Measurements from ENCODE around the gene CAST.

The CAST gene

GRCh38 chr5:96679293-96679692 lies 17.1 kb downstream of the CAST start:
- no peak overlapping the region for H3K4me3 ChIP-seq (ENCODE audit: low read depth in 1 of 2, low read length in 2 of 2)
- peaks cover 9% of the 10 kb centered on the region for H3K36me3 ChIP-seq (ENCODE audit: insufficient read depth, low read length)
- H3K27ac ChIP-seq (ENCODE audit: low read depth, low read length): no peak overlapping the region
- no peaks in the 10 kb centered on the region for H3K9me3 ChIP-seq (ENCODE audit: low read length)
- H3K27me3 ChIP-seq (ENCODE audit: control insufficient read depth in 1 of 2, insufficient read depth in 2 of 2, low read length in 2 of 2): no peaks in the 10 kb centered on the region
- peaks cover 29% of the 10 kb centered on the region for H3K4me1 ChIP-seq (ENCODE audit: insufficient read depth, low read length)
- H3K9ac ChIP-seq (ENCODE audit: low read length): no peak overlapping the region

GRCh38 chr5:96680759-96681470 lies 18.7 kb downstream of the CAST start:
- H3K27ac ChIP-seq (ENCODE audit: low read depth, low read length): no peak overlapping the region
- peaks cover 10% of the 10 kb centered on the region for H3K36me3 ChIP-seq (ENCODE audit: insufficient read depth, low read length)
- no peak overlapping the region for H3K9ac ChIP-seq (ENCODE audit: low read length)
- H3K4me1 ChIP-seq (ENCODE audit: insufficient read depth, low read length): peaks cover 20% of the 10 kb centered on the region
- no peak overlapping the region for H3K4me3 ChIP-seq (ENCODE audit: low read depth in 1 of 2, low read length in 2 of 2)
- no peaks in the 10 kb centered on the region for H3K9me3 ChIP-seq (ENCODE audit: low read length)
- H3K27me3 ChIP-seq (ENCODE audit: control insufficient read depth in 1 of 2, insufficient read depth in 2 of 2, low read length in 2 of 2): no peaks in the 10 kb centered on the region

DNA sequence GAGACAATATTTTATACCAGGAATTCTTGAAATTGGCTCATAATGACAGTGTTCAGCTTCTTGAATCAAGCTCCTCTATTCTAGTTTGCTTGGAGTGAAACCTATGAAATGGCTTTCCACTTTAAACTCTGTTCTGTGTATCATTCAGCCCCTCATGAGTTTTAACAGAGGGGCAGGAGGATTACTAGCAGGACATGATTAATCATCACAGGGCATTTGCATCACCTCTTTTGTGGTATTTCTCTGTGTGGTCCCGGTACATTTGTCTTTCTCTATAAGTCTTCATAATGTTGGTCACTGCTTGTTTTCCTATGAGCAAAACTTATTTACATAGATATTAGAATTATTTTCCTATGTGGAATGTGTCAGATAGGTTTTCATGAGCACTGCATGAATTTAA lies 21.2 kb downstream of the CAST start:
- H3K36me3 ChIP-seq (ENCODE audit: insufficient read depth, low read length): peaks cover 4% of the 10 kb centered on the region
- H3K27me3 ChIP-seq (ENCODE audit: control insufficient read depth in 1 of 2, insufficient read depth in 2 of 2, low read length in 2 of 2): no peaks in the 10 kb centered on the region
- H3K4me1 ChIP-seq (ENCODE audit: insufficient read depth, low read length): peaks cover 14% of the 10 kb centered on the region
- H3K9me3 ChIP-seq (ENCODE audit: low read length): no peaks in the 10 kb centered on the region
- no peak overlapping the region for H3K27ac ChIP-seq (ENCODE audit: low read depth, low read length)
- H3K4me3 ChIP-seq (ENCODE audit: low read depth in 1 of 2, low read length in 2 of 2): no peak overlapping the region
- H3K9ac ChIP-seq (ENCODE audit: low read length): no peak overlapping the region

DNA sequence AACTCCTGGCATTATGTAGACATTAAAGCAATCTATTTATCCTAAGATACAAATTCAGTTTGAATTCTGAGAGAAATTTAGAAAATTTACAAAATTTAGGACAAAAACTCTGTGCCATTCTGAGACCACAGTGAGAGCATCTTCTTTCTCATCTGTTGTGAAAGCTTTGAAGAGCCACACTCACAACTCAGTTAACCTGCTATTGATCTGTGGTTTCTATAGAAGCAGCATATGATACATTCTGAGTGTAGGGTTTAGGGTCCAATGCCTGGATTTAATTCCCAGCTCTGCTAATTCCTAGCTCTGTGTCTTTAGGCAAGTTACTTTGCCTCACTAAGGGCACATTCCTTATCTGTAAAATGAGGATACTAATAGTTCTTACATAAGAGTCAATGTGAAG lies 21.6 kb downstream of the CAST start:
- Histone ChIP-seq H3K36me3 (ENCODE audit: insufficient read depth, low read length) (peaks cover 4% of the 10 kb centered on the region), H3K27me3 (ENCODE audit: control insufficient read depth in 1 of 2, insufficient read depth in 2 of 2, low read length in 2 of 2) (no peaks in the 10 kb centered on the region), H3K9ac (ENCODE audit: low read length) (no peak overlapping the region), H3K4me1 (ENCODE audit: insufficient read depth, low read length) (peaks cover 14% of the 10 kb centered on the region), H3K9me3 (ENCODE audit: low read length) (no peaks in the 10 kb centered on the region), H3K27ac (ENCODE audit: low read depth, low read length) (no peak overlapping the region), H3K4me3 (ENCODE audit: low read depth in 1 of 2, low read length in 2 of 2) (no peak overlapping the region)

GRCh38 chr5:96687080-96687479 lies 24.9 kb downstream of the CAST start:
- Histone ChIP-seq H3K9me3 (ENCODE audit: low read length) (no peaks in the 10 kb centered on the region), H3K9ac (ENCODE audit: low read length) (no peak overlapping the region), H3K36me3 (ENCODE audit: insufficient read depth, low read length) (peaks cover 4% of the 10 kb centered on the region), H3K4me3 (ENCODE audit: low read depth in 1 of 2, low read length in 2 of 2) (no peak overlapping the region), H3K4me1 (ENCODE audit: insufficient read depth, low read length) (peaks cover 5% of the 10 kb centered on the region), H3K27me3 (ENCODE audit: control insufficient read depth in 1 of 2, insufficient read depth in 2 of 2, low read length in 2 of 2) (no peaks in the 10 kb centered on the region), H3K27ac (ENCODE audit: low read depth, low read length) (no peak overlapping the region)

DNA sequence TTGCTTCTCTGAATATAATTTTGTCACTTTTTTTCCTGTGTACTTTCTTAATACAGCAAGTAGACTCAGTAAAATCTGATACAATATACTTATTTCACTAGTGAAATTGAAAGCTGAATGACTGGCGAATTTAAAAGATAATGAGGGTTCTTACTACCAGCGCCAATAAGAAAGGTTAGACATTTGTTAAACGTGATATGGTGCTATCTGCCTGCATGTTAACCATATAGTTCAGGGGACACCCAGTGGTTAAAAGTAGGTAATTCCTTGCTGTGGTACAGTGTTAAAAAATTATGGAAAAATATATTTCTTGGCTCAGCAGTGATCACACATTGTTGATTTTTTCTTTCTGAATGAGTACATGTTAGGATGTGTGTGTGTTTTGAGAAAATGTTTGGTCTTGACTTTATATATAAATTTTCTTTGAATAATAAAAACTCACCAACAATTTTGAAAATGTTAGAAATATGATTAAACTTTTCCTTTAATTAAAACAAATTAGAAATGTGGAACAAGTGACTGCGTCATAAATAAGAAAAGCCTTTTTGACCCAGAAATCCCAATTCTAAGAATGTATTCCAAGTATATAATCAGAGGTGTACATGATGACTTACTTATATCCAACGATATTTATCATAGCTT lies 25.8 kb downstream of the CAST start:
- no peak overlapping the region for H3K9ac ChIP-seq (ENCODE audit: low read length)
- H3K4me3 ChIP-seq (ENCODE audit: low read depth in 1 of 2, low read length in 2 of 2): no peak overlapping the region
- H3K4me1 ChIP-seq (ENCODE audit: insufficient read depth, low read length): peaks cover 5% of the 10 kb centered on the region
- H3K9me3 ChIP-seq (ENCODE audit: low read length): no peaks in the 10 kb centered on the region
- H3K36me3 ChIP-seq (ENCODE audit: insufficient read depth, low read length): peaks cover 4% of the 10 kb centered on the region
- H3K27ac ChIP-seq (ENCODE audit: low read depth, low read length): no peak overlapping the region
- H3K27me3 ChIP-seq (ENCODE audit: control insufficient read depth in 1 of 2, insufficient read depth in 2 of 2, low read length in 2 of 2): no peaks in the 10 kb centered on the region

DNA sequence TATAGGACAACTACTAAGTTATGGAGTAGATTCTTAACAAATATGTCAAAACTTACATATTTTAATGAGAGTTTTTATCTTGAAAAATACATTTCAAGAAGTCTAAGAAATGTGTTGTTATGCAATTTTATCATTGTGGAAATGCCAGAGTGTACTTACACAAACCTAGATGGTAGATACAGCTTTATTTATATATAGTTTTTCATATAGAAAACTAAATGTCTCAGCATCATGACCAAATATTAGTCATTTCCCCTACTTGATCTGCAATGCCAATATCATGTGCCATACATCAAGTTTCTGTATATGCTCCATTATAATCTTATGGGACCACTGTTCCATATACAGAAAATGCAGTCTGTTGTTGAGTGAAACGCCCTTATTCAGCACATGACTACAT lies 28.7 kb downstream of the CAST start:
- Histone ChIP-seq H3K27ac (ENCODE audit: low read depth, low read length) (no peak overlapping the region), H3K4me3 (ENCODE audit: low read depth in 1 of 2, low read length in 2 of 2) (no peak overlapping the region), H3K9me3 (ENCODE audit: low read length) (no peaks in the 10 kb centered on the region), H3K27me3 (ENCODE audit: control insufficient read depth in 1 of 2, insufficient read depth in 2 of 2, low read length in 2 of 2) (no peaks in the 10 kb centered on the region), H3K9ac (ENCODE audit: low read length) (no peak overlapping the region), H3K36me3 (ENCODE audit: insufficient read depth, low read length) (peaks cover 4% of the 10 kb centered on the region), H3K4me1 (ENCODE audit: insufficient read depth, low read length) (peaks cover 5% of the 10 kb centered on the region)

DNA sequence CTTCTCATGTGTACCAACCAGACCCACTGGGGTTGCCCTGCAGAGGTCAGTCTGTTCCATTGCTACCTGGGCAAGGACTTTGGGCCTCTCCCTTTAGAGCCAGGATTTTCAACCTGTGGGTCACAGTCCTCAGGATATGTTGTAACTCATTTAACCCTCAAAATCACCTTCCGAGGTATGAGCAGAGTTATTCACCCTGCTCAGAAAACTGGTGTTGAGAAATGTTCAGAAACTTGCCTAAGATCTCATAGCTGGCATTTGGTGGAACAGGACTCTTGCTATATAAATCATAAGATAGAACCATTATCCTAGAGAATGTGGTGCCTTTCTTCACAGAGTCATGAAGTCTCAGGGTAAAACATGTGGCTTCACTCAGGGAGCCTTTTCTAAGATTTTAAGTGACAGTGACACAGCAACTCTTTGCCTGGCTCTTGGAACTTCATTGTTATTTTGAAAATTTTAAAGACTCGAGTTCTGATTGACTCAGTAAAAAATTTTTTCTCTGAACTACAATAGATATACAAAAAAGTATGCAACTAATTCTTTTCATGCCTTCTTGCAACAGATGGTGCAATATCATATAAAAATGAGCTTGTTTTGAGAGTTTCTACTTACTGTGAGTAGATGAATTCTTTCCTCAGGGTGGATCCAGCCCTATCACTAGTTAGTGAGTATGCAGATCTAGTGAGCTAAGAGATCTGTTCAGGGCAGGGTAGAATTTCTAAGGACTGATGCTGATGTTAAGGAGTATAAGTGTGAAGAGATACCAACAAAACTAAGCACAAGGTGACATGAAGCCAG lies 29.5 kb downstream of the CAST start:
- Histone ChIP-seq H3K27me3 (ENCODE audit: control insufficient read depth in 1 of 2, insufficient read depth in 2 of 2, low read length in 2 of 2) (no peaks in the 10 kb centered on the region), H3K4me3 (ENCODE audit: low read depth in 1 of 2, low read length in 2 of 2) (no peak overlapping the region), H3K9ac (ENCODE audit: low read length) (no peak overlapping the region), H3K9me3 (ENCODE audit: low read length) (no peaks in the 10 kb centered on the region), H3K36me3 (ENCODE audit: insufficient read depth, low read length) (no peaks in the 10 kb centered on the region), H3K4me1 (ENCODE audit: insufficient read depth, low read length) (peaks cover 5% of the 10 kb centered on the region), H3K27ac (ENCODE audit: low read depth, low read length) (no peak overlapping the region)

- Histone ChIP-seq H3K27ac (ENCODE audit: low read depth, low read length) (no peak overlapping the region), H3K9ac (ENCODE audit: low read length) (no peak overlapping the region)
Measured at GRCh38 chr5:96692441-96692840, 30.3 kb downstream of the CAST start.

DNA sequence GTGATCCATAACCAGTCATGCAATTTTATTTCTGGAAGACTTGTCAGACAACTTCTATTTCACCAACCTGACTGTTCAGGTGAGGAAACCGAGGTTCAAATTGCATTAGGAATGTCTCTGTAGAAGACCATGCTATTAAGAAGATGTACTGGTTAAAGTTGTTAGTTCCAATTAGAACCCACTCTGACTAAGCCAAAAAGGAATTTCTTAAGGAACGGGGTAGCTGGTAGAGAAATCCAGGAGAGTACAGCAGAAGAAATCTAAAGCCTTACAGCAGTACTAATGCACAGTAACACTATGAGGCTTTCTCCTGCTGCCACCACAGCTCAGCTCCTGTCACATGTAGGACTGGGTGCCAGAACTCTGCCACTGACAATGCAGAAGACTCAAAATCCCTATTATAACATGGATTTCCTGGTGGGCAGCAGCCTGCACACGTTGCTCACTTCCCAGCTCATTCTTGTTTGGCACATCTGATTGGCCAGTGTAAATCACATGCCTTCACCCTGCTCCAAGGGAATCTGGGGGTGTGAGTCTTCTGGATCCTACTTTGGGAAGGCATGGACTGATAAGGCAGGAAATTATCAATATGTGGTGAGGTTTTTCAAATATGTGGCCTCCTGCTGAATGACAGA lies 37.1 kb downstream of the CAST start:
- no peak overlapping the region for H3K4me3 ChIP-seq (ENCODE audit: low read depth in 1 of 2, low read length in 2 of 2)
- no peak overlapping the region for H3K9ac ChIP-seq (ENCODE audit: low read length)
- H3K4me1 ChIP-seq (ENCODE audit: insufficient read depth, low read length): peaks cover 10% of the 10 kb centered on the region
- H3K27me3 ChIP-seq (ENCODE audit: control insufficient read depth in 1 of 2, insufficient read depth in 2 of 2, low read length in 2 of 2): no peaks in the 10 kb centered on the region
- peaks cover 17% of the 10 kb centered on the region for H3K36me3 ChIP-seq (ENCODE audit: insufficient read depth, low read length)
- H3K9me3 ChIP-seq (ENCODE audit: low read length): no peaks in the 10 kb centered on the region
- H3K27ac ChIP-seq (ENCODE audit: low read depth, low read length): no peak overlapping the region

More at GRCh38 chr5:96692441-96692840, 30.3 kb downstream of the CAST start:
- no peaks in the 10 kb centered on the region for H3K4me1 ChIP-seq (ENCODE audit: insufficient read depth, low read length)
- H3K9me3 ChIP-seq (ENCODE audit: low read length): no peaks in the 10 kb centered on the region
- peaks cover 5% of the 10 kb centered on the region for H3K36me3 ChIP-seq (ENCODE audit: insufficient read depth, low read length)
- H3K4me3 ChIP-seq (ENCODE audit: low read depth in 1 of 2, low read length in 2 of 2): no peak overlapping the region
- no peaks in the 10 kb centered on the region for H3K27me3 ChIP-seq (ENCODE audit: control insufficient read depth in 1 of 2, insufficient read depth in 2 of 2, low read length in 2 of 2)
